GM23338 (cell line): Measurements from ENCODE around the gene THADA. TPM values are rescaled to one million over a fixed set of nuclear protein-coding genes. Genes with fewer than 3 reads are reported as not detected.

Source experiments
- ATAC-seq: fragments of 200-7000 bp; cut with Tn5 transposase; 3 replicates; pipeline ENCODE4 v1.9.1; 2020
- DNase-seq: peaks from one replicate; pipeline ENCODE4 v3.0.0-alpha.2; 2015; ENCODE audit warnings: low spot score
- H2AFZ ChIP-seq: fragments of 200-600 bp; sonication (generic); 2 replicates; pipeline ENCODE4 v1.8.0; 2016; ENCODE audit warnings: antibody characterized with exemption, mild to moderate bottlenecking, moderate library complexity
- H3F3A ChIP-seq: fragments of 200-600 bp; sonication (generic); replicated peaks from 2 replicates; pipeline ENCODE4 v1.8.0; 2017; ENCODE audit warnings: antibody characterized with exemption, mixed run types, low read depth
- H3K27ac ChIP-seq: fragments of 200-600 bp; sonication (generic); 2 replicates; pipeline ENCODE4 v1.6.1; 2016; ENCODE audit warnings: low read depth
- H3K27me3 ChIP-seq: fragments of 200-600 bp; sonication (generic); 2 replicates; pipeline ENCODE4 v1.8.0; 2016; ENCODE audit warnings: mild to moderate bottlenecking, mixed run types, moderate library complexity; ENCODE audit not compliant: insufficient read depth
- H3K36me3 ChIP-seq: fragments of 200-600 bp; sonication (generic); 2 replicates; pipeline ENCODE4 v1.8.0; 2016; ENCODE audit warnings: mild to moderate bottlenecking; ENCODE audit not compliant: insufficient read depth
- H3K4me1 ChIP-seq: fragments of 200-600 bp; sonication (generic); 2 replicates; pipeline ENCODE4 v1.8.0; 2016; ENCODE audit warnings: mild to moderate bottlenecking, moderate library complexity; ENCODE audit not compliant: insufficient read depth
- H3K4me2 ChIP-seq: fragments of 200-600 bp; sonication (generic); 2 replicates; pipeline ENCODE4 v1.7.1; 2017; ENCODE audit warnings: mixed run types
- H3K4me3 ChIP-seq: fragments of 200-600 bp; sonication (generic); 2 replicates; pipeline ENCODE4 v1.6.1; 2016; ENCODE audit warnings: mixed run types
- H3K79me2 ChIP-seq: fragments of 200-600 bp; sonication (generic); replicated peaks from 2 replicates; pipeline ENCODE4 v1.8.0; 2017; ENCODE audit warnings: mild to moderate bottlenecking; ENCODE audit not compliant: insufficient read depth
- H3K9me2 ChIP-seq: fragments of 200-600 bp; sonication (generic); 2 replicates; pipeline ENCODE4 v1.8.0; 2017; ENCODE audit not compliant: insufficient read depth
- H4K20me1 ChIP-seq: fragments of 200-600 bp; sonication (generic); replicated peaks from 2 replicates; pipeline ENCODE4 v1.8.0; 2017; ENCODE audit warnings: mild to moderate bottlenecking; ENCODE audit not compliant: insufficient read depth
- H3K27ac Mint-ChIP-seq: 2 replicates; pipeline ENCODE4 v1.8.0; 2020; ENCODE audit warnings: inconsistent platforms, mild to moderate bottlenecking, moderate library complexity, mixed read lengths
- H3K27me3 Mint-ChIP-seq: 3 replicates; pipeline ENCODE4 v1.8.0; 2022; ENCODE audit warnings: low read depth, mild to moderate bottlenecking, moderate library complexity, mixed read lengths, inconsistent platforms; ENCODE audit not compliant: insufficient read depth, poor library complexity
- H3K36me3 Mint-ChIP-seq: 3 replicates; pipeline ENCODE4 v1.8.0; 2021; ENCODE audit warnings: low read depth, mild to moderate bottlenecking, inconsistent platforms, moderate library complexity, mixed read lengths
- H3K4me1 Mint-ChIP-seq: 3 replicates; pipeline ENCODE4 v1.8.0; 2020; ENCODE audit warnings: mild to moderate bottlenecking, inconsistent platforms, mixed read lengths
- H3K4me3 Mint-ChIP-seq: 3 replicates; pipeline ENCODE4 v1.8.0; 2021; ENCODE audit warnings: moderate library complexity, mild to moderate bottlenecking, inconsistent platforms, mixed read lengths
- H3K9me3 Mint-ChIP-seq: 3 replicates; pipeline ENCODE4 v1.8.0; 2020; ENCODE audit warnings: moderate library complexity, mild to moderate bottlenecking, inconsistent platforms, mixed read lengths
- CREB1 ChIP-seq: fragments of 250-450 bp; sonication (Bioruptor Pico); IDR thresholded peaks from 2 replicates; pipeline ENCODE4 v1.5.0; 2020; ENCODE audit warnings: low read depth, mild to moderate bottlenecking, moderate library complexity
- ETS1 ChIP-seq: IDR thresholded peaks from 2 replicates; pipeline ENCODE4 v1.6.1; 2016; ENCODE audit warnings: antibody characterized with exemption
- EZH2 ChIP-seq: fragments of 200-600 bp; sonication (generic); IDR thresholded peaks from one replicate; pipeline ENCODE4 v1.8.0; 2017; ENCODE audit warnings: antibody characterized with exemption, mild to moderate bottlenecking, low read depth; ENCODE audit not compliant: unreplicated experiment
- EZH2phosphoT487 ChIP-seq: fragments of 200-600 bp; sonication (generic); IDR thresholded peaks from one replicate; pipeline ENCODE4 v1.8.1; 2018; ENCODE audit warnings: antibody characterized with exemption; ENCODE audit not compliant: unreplicated experiment
- NANOG ChIP-seq: IDR thresholded peaks from 2 replicates; pipeline ENCODE4 v1.6.1; 2016; ENCODE audit warnings: antibody characterized with exemption, borderline replicate concordance
- POLR2AphosphoS5 ChIP-seq: IDR thresholded peaks from 2 replicates; pipeline ENCODE4 v1.6.1; 2016; ENCODE audit warnings: antibody characterized with exemption, low read depth
- REST ChIP-seq: IDR thresholded peaks from one replicate; pipeline ENCODE4 v1.6.1; 2018; ENCODE audit warnings: antibody characterized with exemption; ENCODE audit not compliant: unreplicated experiment
- STAT1 ChIP-seq: IDR thresholded peaks from one replicate; pipeline ENCODE4 v1.6.1; 2016; ENCODE audit warnings: antibody characterized with exemption; ENCODE audit not compliant: unreplicated experiment
- ZNF331 ChIP-seq: fragments of 250-450 bp; sonication (Bioruptor Pico); IDR thresholded peaks from 2 replicates; pipeline ENCODE4 v1.5.0; 2020; ENCODE audit warnings: low read depth, mild to moderate bottlenecking, moderate library complexity
- ZNF462 ChIP-seq: fragments of 250-450 bp; sonication (Bioruptor Pico); IDR thresholded peaks from 2 replicates; pipeline ENCODE4 v1.5.0; 2020; ENCODE audit warnings: mild to moderate bottlenecking, moderate library complexity
- polyA plus RNA-seq: library from polyadenylated mRNA; unstranded; fragments of >200 nt; fragmentation: Nextera tagmentation; extraction: Ambion mirVana; gene quantifications from 2 replicates; pipeline ENCODE4 v1.2.1, GENCODE V29; 2016
- total RNA-seq: library from RNA; depleted of rRNA; stranded (reverse); fragments of >200 nt; shearing (Covaris generic); gene quantifications from 2 replicates; pipeline ENCODE4 v1.2.3, GENCODE V29; 2014

THADA gene
- total and polyA plus RNA-seq, 2 experiments from 2014 or later, result 17.0 to 30.7 TPM

- TF ChIP-seq ZNF462 (CRISPR knock-in tag), result no peak
- no peak for TF ChIP-seq NANOG
- no peak for TF ChIP-seq ZNF331
- TF ChIP-seq ETS1, result no peak
- TF ChIP-seq EZH2, result no peak
- TF ChIP-seq CREB1, result no peak
These were observed 272.0 kb downstream of the THADA start (continued) for GRCh38 chr2:43323857-43324256.

GRCh38 chr2:43321446-43321845 lies 274.4 kb downstream of the THADA start:
- H3K36me3 Mint-ChIP-seq, result no peaks in the 10 kb centered on the region
- no peaks in the 10 kb centered on the region for H3K27me3 ChIP-seq
- no peaks in the 10 kb centered on the region for H3K36me3 ChIP-seq
- no peak overlapping the region for H3K4me3 Mint-ChIP-seq
- H3K27me3 Mint-ChIP-seq, result no peaks in the 10 kb centered on the region
- H3K4me3 ChIP-seq, result no peak overlapping the region
- no peaks in the 10 kb centered on the region for H4K20me1 ChIP-seq
- ATAC-seq, result no peak
- no peak for DNase-seq
- no peaks in the 10 kb centered on the region for H3K9me2 ChIP-seq
- H2AFZ ChIP-seq, result no peak overlapping the region
- H3K27ac ChIP-seq, result no peak overlapping the region
- H3F3A ChIP-seq, result no peaks in the 10 kb centered on the region
- no peak overlapping the region for H3K4me2 ChIP-seq
- H3K4me1 ChIP-seq, result no peaks in the 10 kb centered on the region
- no peaks in the 10 kb centered on the region; the same call in 2 of the 3 replicates for H3K4me1 Mint-ChIP-seq
- no peak overlapping the region for H3K27ac Mint-ChIP-seq
- no peaks in the 10 kb centered on the region for H3K79me2 ChIP-seq
- H3K9me3 Mint-ChIP-seq, result no peaks in the 10 kb centered on the region
- TF ChIP-seq EZH2phosphoT487 (no peak), REST (no peak), STAT1 (no peak), POLR2AphosphoS5 (no peak), CREB1 (no peak)
